HG03045 (cell line): ENCODE measurements around the gene PPP1R3F.

Experiments
- ATAC-seq: cut with Tn5 transposase; IDR thresholded peaks from one replicate; pipeline ENCODE4 v1.9.1; 2021; ENCODE audit warnings: mild to moderate bottlenecking, moderate library complexity; ENCODE audit not compliant: unreplicated experiment

PPP1R3F gene

DNA sequence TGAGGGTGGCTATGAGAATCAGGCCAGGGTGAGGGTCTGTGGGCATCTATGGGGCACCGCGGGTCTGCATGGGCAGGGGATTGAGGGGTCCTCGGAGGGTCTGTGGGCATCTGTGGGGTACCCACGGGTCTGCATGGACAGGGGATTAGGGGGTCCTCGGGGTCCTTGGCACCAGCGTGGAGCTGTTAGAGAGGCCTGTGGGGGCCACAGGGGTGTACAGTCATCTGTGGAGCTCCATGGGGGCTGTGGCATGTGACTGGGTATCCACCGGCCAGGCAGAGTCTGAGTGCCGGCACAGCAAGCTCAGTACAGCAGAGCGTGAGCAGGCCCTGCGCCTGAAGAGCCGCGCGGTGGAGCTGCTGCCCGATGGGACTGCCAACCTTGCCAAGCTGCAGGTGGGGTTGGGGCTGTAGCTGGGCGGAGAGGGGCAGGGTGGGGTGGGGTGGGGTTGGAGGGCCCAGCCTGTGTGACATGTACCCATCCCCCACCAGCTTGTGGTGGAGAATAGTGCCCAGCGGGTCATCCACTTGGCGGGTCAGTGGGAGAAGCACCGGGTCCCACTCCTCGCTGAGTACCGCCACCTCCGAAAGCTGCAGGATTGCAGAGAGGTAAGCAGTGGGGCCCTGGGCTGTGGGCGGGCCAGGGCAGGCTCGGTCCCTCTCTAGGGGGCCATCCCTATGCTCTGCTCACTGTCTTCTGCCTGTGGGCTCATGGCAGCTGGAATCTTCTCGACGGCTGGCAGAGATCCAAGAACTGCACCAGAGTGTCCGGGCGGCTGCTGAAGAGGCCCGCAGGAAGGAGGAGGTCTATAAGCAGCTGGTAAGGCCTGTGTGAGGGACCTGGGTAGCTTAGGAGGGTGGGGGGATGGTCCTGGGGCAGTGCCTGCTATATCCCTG, 21.4 kb upstream of the PPP1R3F start:
- no peak for ATAC-seq

DNA sequence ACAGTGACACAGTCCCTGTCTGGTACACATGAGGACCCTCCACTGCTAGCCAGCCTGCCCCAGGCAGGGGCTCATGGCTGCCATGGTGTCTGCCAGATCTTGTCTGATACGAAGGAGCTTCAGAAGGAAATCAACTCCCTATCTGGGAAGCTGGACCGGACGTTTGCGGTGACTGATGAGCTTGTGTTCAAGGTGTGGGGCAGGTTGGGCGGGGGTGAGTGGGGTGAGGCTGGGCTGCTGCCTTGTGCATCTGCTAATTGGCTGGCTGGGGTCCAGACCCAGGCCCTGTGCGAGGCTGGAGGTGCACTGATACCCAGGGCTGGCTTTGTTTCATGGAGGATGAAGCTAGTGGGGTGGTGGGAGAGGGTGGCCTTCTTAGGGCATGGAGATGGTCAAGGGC, 20.5 kb upstream of the PPP1R3F start:
- no peak for ATAC-seq

DNA sequence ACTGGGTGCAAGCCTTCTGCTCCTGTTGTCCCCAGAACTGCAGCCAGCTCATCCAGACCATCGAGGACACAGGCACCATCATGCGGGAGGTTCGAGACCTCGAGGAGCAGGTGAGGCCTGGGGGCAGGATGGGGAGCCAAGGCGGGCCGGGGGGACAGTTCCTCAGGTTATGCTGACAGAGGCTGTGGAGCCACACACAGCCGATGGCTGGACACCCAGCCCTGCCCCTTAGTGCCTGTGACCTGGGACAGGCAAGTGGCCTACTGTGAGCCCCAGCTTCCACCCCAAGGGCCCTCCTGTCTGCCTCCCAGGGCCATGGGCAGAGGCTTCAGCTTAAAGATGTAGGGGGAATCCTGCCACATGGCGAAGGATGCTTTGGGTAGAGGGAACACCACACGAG, 20.0 kb upstream of the PPP1R3F start:
- ATAC-seq = no peak

DNA sequence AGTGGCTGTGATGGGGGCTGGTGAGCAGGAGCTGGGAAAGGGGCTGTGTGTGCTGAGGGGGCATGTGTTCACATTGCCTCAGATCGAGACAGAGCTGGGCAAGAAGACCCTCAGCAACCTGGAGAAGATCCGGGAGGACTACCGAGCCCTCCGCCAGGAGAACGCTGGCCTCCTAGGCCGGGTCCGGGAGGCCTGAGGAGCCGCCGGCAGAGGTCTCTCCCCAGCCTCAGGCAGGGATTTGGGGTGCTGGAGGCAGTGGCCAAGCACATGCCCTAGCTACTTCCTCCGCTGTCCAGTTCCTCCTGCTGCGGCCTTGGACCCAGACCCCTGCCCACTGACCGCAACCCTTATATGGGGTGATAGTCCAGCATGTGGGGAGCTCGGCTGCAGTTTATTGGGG, 19.5 kb upstream of the PPP1R3F start:
- ATAC-seq = no peak

DNA sequence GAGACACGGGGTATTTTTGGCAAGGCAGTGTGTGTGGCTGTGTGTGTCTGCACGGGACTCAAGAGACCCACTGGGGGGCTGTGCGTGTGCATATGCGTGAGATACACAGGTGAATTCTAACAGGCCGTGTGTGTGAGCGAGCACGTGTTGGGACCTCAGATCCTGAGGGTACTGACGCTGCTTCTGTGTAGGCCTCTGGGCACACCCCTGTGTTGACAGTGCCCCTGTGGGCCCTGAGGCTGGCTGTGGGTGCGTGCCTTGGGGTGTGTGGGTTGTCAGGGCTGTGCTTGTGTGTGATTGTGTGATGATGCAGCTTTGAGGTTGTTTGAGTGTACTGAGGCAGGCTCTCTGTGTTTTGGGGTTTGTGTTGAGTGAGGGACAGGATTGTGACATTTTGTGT, 19.0 kb upstream of the PPP1R3F start:
- ATAC-seq = no peak

DNA sequence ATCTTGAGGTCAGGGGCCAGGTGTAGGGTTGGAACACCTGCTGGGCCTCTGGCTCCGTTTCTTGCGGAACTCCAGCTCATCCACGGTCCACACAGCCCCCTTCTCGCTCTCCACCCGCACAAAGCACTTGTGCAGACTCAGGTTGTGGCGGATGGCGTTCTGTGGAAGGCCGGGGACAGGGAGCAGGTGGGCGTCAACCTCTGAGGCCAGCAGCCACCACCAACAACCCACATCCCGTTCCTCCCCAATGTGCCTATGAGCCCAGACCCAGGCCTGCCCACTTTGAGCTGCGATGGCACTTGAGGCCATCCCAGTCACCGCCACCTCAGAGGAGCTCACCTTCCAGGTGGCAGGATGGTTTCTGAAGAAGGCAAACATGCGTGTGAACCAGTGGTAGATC, 18.3 kb upstream of the PPP1R3F start:
- no peak for ATAC-seq

DNA sequence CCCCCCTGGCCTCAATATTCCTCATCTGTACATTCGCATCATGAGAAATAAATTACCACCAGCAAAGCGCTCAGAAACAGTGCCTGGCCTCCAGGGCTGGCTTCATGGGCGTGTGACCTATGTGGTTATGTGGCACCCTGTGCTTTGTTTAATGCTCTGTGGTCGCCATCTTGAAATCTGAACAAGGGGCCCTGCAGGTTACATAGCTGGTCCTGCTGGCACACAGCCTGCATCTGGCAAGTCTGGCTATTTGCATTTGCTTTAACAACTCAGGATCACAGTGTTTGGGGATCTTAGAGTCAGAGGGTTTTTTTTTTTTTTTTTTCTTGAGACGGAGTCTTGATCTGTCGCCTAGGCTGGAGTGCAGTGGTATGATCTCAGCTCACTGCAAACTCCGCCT, 15.0 kb upstream of the PPP1R3F start:
- no peak for ATAC-seq

DNA sequence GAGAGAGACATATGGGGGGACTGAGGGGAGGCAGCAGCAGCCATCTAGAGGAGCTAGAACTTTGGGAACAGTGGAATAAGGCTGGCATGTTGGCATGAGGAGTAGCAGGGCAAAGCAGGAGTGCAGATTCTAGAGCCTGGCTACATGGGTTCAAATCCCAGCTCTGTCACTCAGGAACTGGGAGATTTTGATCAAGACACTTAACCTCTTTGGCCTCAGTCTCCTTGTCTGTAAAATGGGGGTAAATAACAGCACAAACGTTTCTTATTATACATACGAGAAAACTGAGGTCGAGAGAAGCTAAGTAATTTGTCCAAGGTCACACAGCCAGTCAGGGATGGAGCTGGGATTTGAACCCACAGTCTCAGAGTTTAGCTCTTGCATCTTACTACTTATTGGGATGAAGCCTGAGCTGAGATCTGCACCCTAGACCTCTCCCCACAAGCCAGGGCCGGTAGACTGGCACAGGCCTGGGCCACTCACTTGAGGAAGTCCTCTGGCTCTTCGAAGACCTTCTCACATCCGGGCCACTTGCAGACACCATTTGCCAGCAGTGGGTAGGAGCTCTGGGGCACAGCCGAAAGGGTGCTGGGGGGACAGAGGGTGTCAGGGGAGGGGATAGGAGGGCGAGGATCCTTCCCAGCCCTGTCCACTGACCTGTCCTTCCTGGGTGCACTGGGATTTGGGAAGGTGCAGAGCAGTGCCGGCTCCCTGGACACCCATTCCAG, 13.2 kb upstream of the PPP1R3F start:
- no peak for ATAC-seq

DNA sequence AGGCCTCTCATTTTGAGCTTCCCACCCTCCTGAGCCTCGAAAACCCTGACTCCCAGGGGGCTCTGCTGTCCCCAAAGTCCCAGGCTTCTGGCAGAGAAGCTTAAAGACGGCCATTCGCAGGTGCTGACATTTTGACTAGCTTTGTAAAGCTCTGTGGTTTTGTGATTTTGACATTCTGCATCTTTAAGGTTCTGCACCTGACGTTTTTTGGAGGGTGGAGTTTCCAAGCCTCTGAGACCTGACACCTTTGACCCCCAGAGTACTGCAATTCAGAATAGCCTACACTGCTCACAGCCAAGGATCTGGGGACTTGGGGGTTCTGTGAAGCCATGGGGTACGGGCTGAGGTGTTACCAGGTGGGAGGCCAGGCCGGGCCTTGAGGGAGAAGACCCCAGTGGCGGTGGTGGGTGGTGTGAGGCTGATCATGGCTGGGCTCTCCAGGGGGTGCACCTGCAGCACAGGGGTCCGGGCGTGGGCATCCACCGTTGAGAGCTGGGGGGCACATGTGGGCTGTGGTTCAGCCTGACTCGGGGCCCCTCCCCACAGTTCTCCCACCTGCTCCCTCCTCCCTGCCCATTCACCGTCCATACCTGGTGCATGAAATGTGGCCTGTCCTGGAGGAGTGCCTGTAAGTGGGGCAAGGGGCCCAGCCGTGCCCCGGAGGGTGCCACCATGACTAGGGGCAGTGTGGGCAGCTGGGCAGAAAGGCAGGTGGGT, 12.4 kb upstream of the PPP1R3F start:
- no peak for ATAC-seq

DNA sequence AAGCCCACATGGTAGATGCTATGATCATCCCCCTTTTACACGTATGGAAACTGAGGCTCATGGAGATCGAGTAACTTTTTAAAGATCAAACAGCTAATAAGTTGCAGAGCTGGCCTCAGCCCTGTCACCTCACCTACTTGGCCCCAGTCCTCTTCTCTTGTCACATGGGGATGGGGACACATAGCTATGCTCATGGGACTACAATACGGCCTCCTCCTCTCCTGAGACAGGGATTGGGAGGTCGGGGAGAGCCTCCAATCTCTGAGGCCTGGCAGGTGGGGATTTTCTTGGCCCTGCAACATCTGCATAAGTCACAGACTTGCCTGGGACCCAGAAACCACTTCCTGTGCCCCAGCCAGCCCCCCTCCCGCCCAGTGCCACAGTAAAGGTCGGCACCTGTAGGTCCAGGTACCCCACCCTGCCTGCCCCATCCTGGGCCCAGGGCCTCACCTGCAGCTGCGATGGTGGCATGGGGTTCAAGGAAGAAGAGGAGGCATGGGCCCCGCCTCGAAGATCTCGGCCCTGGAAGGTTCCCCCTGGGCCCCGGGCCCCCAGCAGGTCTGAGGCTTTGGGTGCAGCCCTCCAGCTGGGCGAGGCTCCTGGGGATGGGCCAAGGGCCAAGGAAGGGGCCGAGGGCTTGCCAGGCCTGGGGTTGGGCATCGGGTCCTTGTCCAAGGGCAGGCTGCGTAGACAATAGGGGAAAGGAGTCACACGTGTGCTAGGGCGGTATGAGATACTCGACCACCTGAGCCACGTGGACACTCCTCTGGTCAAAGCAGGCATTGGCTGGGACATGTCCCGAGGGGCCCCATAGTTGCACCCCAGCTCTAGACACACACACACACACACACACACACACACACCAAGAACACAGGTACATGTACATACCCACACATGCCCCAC, 11.5 kb upstream of the PPP1R3F start:
- no peak for ATAC-seq

DNA sequence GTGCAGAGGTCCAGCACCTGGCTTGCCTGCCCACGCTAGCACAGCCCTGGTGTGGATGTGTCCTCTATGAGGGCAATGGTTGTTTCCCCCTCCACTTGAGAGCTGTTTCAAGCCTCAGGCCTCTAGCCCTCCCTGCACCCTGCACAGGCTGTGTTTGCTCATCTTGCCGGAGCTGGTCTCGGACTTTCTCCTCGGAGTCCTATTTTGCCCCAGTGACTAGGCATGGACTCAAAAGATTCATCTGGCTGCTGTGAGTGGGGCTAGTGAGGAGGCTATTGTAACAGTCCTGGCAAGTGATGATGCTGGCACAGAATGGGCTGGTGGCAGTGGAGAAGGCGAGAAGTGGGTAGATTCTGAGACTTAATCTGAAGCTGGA, 10.9 kb upstream of the PPP1R3F start:
- ATAC-seq = no peak

DNA sequence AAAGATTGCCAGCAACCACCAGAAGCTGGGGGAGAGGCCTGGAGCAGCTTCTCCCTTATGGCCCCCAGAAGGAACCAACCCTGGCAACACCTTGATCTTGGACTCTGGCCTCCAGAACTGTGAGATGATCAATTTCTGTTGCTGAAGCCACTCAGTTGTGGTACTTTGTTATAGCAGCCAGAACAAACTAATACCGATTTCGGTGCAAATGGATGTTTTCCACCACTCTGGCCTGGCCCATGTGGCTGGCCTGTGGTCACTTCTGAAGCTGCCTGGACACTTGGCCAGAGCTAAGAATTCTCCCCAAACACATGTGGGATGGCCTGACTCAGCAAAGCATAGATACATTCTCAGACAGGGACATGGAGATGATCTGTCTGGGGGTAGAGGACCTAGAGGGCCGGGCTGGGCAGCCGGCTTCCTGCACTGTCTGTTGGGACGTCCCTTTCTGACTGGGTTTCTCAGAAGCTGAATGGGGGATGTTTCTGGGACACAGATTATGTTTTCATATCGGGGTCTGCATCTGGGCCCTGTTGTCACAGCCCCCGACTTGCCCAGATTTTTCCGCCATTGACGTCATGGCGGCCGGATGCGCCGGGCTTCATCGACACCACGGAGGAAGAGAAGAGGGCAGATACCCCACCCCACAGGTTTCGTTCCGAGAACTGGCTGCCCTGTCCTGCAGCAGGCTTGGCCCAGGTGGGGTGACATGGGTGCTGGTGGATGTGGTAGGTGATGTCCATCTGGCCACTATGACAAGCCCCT, 9.2 kb upstream of the PPP1R3F start:
- no peak for ATAC-seq

DNA sequence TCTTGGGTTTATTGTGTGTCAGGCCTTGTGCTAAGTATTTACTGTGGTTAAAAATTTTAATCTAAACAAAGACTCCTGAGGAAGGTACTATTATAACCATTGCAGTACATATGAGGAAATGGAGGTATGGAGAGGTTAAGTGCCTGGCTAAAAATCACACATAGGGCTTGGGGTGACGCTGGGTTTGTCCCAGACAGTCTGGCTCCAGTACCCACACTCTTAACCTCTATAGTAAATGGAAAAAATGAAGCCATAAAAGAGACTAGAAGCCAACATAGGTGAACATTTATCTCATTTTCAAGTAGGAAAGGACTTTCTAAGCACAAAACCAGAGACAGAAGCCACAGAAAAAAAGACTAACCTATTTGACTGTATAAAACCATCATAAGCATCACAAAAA, 7.0 kb upstream of the PPP1R3F start:
- ATAC-seq = no peak

DNA sequence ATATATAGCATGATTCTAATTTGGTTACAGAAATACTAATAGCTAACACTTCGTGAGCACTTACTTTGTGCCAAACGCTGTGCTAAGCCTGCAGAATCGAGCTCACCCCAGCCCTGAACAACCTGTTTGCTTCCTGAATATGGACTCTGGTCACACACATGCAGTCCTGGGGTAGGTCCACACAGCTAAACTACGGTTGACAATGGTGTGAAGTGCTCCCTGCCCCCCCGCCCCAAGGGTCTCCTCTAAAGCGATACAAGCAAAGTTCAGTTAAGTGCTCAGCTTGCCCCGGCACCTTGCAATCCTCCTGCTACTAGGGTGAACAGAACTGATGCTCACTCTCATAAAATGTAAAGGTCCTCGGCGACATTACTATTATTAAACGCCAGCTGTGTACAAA, 6.0 kb upstream of the PPP1R3F start:
- ATAC-seq = no peak

DNA sequence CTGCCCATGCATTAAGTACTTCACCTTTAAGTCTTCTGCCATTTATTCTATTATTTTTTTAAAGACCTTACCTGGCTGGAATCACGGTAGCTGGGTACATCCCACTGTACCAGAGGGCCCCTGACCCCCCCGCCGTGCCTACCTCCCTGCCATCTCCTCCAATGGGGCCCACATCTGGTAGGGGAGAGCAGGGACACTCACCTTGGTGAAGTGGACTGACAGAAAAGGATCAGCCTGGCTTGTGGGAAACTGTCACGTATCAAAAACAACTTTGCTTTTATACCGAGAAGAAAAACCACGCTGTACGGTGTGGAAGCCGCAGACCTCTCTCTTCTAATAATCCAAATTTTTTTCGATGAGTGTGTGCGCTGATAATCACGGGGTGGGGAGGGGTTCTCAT, 5.1 kb upstream of the PPP1R3F start, which contains the start of gene FOXP3:
Gene FOXP3 (minus strand): TSS at position 251 of the 400 bp plus-strand sequence. CDS start 6,205 bp downstream, outside the sequence.
- no peak for ATAC-seq

DNA sequence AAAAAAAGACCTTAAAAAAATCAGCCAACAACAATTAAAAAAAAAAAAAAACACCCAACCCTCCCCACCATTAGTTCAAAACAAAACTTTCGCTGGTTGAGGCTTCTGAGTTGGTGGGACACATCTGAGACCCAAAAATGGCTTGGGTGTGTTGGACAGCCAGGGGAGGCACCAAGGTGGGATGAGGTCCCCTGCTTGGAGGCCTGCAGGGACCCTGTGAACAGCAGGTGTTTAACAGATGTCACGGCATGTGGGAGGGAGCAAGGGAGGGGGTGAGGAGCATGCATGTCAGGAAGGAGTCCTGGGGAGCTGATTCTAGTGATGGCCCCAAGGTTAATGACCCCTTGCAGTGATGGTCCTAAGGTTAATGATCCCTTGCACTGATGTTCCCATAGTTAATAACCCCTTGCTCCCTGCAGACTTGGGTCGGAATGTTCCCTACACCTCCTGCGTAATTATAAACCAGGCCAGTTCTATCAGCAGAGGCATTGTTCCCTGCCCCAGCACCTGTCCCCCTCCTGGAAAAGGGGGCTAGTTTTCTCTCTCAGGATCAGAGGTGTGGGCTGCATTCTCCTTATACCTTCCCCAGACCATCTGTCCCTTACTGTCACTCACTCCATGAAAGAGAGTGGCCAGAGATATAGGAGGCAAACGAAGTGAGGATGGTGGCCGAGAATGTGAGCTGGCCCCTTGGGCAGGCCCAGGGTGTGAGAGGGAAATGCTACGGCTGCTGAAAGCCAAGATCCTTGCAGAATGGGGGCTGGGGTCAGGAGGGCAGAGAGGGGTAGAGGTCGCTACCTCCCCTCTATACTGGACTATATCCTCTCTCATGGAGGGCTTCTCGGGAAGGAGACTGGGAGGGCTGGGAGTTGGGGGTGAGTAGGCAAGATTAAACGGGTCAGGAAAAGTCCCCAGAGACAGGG, 2.8 kb upstream of the PPP1R3F start:
- no peak for ATAC-seq

DNA sequence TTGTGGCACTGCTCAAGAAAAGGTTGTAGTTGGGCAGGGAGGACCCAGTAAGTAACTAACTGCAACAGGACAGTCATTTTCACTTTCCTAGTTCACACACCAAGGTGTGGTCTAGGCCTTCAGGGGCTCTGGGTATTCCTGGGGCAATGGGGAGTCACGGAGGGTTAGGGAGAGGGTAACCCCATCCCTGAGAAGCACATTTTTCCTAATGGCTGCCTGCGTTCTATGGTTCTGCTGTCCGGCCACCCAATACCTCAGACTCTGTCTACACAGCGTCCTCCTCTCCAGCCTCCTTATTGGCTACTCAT, 937 bp upstream of the PPP1R3F start:
- ATAC-seq = no peak

DNA sequence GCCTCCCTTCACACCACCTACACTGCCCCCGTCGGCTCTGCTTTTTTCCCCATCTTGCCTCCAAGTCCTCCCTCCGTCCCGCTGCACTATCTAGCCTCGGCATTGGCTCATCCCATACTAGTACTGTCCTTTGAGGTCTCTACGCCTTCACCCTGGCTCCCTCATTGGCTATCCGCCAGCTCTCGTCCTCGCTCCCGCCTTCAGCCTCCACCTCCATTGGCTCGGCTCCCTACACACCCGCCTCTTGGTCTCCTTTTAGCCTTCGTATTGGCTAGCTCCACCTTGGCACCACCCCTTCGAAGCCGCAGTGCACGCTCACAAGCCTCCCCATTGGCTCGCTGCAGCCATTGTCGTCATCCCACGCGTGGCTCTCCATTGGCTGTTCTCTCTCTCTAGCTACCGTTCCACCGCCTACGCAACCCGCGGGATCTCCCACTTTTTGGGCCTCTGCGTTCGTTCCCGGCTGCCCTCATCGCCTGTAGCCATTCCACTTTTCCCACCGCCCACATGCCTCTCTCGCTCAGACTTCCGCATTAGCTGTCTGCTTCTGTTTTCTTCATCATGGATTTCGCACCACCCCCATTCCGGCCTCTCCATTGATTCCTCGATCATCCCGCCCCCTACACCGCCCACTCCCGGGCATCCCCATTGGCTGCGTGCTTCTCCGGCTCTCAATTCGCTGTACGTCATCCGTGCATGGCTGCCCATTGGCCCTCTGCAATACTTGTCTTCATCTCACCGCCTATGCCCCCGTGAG, 405 bp upstream of the PPP1R3F start:
- peak; percentile 90 for ATAC-seq
